Hepatocyte (in vitro differentiated cells): ENCODE data around the gene CRKL.

Experiments
- CTCF ChIP-seq: fragments of 200-600 bp; sonication (generic); IDR thresholded peaks from 2 replicates; pipeline ENCODE4 v1.5.1; 2016; ENCODE audit warnings: antibody characterized with exemption, mild to moderate bottlenecking; ENCODE audit not compliant: poor library complexity
- EZH2phosphoT487 ChIP-seq: fragments of 200-600 bp; sonication (generic); IDR thresholded peaks from one replicate; pipeline ENCODE4 v1.6.1; 2018; ENCODE audit warnings: antibody characterized with exemption, mild to moderate bottlenecking, low read depth, moderate library complexity; ENCODE audit not compliant: unreplicated experiment, severe bottlenecking

- no peak for TF ChIP-seq CTCF
- TF ChIP-seq EZH2phosphoT487, result no peak
These were observed 12.2 kb upstream of the CRKL start for GRCh38 chr22:20904980-20905355.
